Stimulated activated CD4-positive, alpha-beta T cell treated with anti-CD3 and anti-CD28 coated beads, Interleukin-2, amount 100 ng/mL, for 4 hours (primary cell): ENCODE measurements around the gene CHRNA4.

ENCODE experiments used
- DNase-seq: peaks from one replicate; pipeline ENCODE4 v3.0.0-alpha.2; 2020; ENCODE audit warnings: low read depth

Gene CHRNA4

GRCh38 chr20:63360850-63361518 is at the start of gene CHRNA4:
CHRNA4 (minus strand) TSS chr20:63361349; CDS start chr20:63361165, 184 bp downstream.
- DNase-seq, result no peak

GRCh38 chr20:63409834-63410435 is 48.8 kb upstream of the CHRNA4 start:
- DNase-seq, result no peak

GRCh38 chr20:63409066-63409833 is 48.1 kb upstream of the CHRNA4 start:
- DNase-seq, result no peak

GRCh38 chr20:63408684-63409046 is 47.5 kb upstream of the CHRNA4 start:
- DNase-seq, result no peak

GRCh38 chr20:63407928-63408683 is 47.0 kb upstream of the CHRNA4 start:
- no peak for DNase-seq

- DNase-seq, result no peak
Observed at GRCh38 chr20:63406617-63407245, 45.6 kb upstream of the CHRNA4 start.

- no peak for DNase-seq
Observed at GRCh38 chr20:63406011-63406410, 44.9 kb upstream of the CHRNA4 start.

- no peak for DNase-seq
Observed at GRCh38 chr20:63405102-63405730, 44.1 kb upstream of the CHRNA4 start.

- no peak for DNase-seq
Observed at GRCh38 chr20:63404129-63405085, 43.3 kb upstream of the CHRNA4 start.

- DNase-seq, result no peak
Observed at GRCh38 chr20:63403403-63404105, 42.4 kb upstream of the CHRNA4 start.

- no peak for DNase-seq
Observed at GRCh38 chr20:63402860-63403220, 41.7 kb upstream of the CHRNA4 start.

GRCh38 chr20:63402181-63402859 is 41.2 kb upstream of the CHRNA4 start:
- DNase-seq, result no peak

GRCh38 chr20:63401384-63402110 is 40.4 kb upstream of the CHRNA4 start:
- no peak for DNase-seq

- no peak for DNase-seq
Observed at GRCh38 chr20:63400486-63401210, 39.5 kb upstream of the CHRNA4 start.

- DNase-seq, result no peak
Observed at GRCh38 chr20:63399596-63400375, 38.6 kb upstream of the CHRNA4 start.

- no peak for DNase-seq
Observed at GRCh38 chr20:63398744-63399514, 37.8 kb upstream of the CHRNA4 start.
